ENCODE measurements around the gene GNRH2. TPM values are rescaled to one million over a fixed set of nuclear protein-coding genes. Genes with fewer than 3 reads are reported as not detected.

The GNRH2 gene
- total and polyA plus RNA-seq, 12 donors, result 0.47 TPM; not detected in 11

DNA sequence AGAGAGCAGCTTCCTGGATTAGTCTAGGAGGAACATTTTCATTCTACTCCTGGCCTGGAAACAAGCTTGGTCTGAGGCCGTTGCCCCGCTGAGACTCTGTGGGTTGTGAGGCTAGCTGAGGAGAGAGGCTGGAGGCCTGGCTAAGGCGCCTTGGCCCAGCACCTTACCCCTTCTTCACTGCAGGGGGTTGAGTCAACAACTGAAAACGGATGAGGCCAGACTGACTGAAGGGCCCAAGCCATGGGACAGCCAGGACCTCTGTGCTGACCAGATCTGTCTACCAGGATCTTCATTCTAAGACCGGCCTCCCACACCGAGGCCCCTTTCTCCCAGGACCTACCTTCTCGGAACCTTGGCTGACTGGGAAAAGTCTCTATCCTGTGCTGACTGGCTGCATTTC lies 44.6 kb downstream of the GNRH2 start:
- Histone ChIP-seq H3K4me1 (peaks cover 0 to 15% (median 3%) of the 10 kb centered on the region in 9 donors), H3K4me3 (no peak overlapping the region), H3K27ac (no peak overlapping the region), H3K9me3 (no peaks in the 10 kb centered on the region), H3K36me3 (no peaks in the 10 kb centered on the region), H3K27me3 (peaks cover 0 to 56% (median 47%) of the 10 kb centered on the region in 7 donors)
- 84 to 85% methylated on average over 7 of the region's 7 CpGs for WGBS, 2 donors
- DNase-seq (no peak), ATAC-seq (no peak)
- intact Hi-C loops (cut with DNase I), result no loop called here
- TF ChIP-seq, protein P1, sequence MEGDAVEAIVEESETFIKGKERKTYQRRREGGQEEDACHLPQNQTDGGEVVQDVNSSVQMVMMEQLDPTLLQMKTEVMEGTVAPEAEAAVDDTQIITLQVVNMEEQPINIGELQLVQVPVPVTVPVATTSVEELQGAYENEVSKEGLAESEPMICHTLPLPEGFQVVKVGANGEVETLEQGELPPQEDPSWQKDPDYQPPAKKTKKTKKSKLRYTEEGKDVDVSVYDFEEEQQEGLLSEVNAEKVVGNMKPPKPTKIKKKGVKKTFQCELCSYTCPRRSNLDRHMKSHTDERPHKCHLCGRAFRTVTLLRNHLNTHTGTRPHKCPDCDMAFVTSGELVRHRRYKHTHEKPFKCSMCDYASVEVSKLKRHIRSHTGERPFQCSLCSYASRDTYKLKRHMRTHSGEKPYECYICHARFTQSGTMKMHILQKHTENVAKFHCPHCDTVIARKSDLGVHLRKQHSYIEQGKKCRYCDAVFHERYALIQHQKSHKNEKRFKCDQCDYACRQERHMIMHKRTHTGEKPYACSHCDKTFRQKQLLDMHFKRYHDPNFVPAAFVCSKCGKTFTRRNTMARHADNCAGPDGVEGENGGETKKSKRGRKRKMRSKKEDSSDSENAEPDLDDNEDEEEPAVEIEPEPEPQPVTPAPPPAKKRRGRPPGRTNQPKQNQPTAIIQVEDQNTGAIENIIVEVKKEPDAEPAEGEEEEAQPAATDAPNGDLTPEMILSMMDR (IDR thresholded peaks at IDR 0.05), result no peak

DNA sequence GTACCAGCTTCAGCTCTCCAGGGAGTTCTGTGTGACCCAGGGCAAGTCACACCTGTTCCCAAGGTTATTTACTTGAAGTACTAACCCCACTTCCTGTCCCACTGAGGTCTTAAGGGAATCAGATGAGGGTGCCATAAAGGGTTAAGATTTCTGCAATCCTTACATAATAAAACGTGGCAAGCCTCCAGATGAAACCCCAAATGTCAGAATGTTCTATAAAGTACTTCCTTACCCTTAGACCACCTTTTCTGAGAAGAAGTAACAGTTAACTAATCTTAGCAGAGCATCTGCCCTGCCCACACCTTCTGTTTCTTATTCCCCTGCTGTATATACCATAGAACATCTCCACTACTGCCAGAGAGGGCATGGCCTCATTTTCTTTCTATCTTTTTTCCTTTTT lies 47.1 kb downstream of the GNRH2 start:
- TF ChIP-seq, protein P1 (IDR thresholded peaks at IDR 0.05), result no peak
- intact Hi-C loops (cut with DNase I), result no loop called here
- Histone ChIP-seq H3K4me3 (no peak overlapping the region), H3K27me3 (peaks cover 0 to 53% (median 38%) of the 10 kb centered on the region in 7 donors), H3K27ac (no peak overlapping the region), H3K4me1 (peaks cover 0 to 16% (median 0%) of the 10 kb centered on the region in 9 donors), H3K9me3 (no peaks in the 10 kb centered on the region), H3K36me3 (no peaks in the 10 kb centered on the region)
- ATAC-seq (no peak), DNase-seq (no peak)
- WGBS, 2 donors, result 15 to 24% methylated on average over 1 of the region's 1 CpG

DNA sequence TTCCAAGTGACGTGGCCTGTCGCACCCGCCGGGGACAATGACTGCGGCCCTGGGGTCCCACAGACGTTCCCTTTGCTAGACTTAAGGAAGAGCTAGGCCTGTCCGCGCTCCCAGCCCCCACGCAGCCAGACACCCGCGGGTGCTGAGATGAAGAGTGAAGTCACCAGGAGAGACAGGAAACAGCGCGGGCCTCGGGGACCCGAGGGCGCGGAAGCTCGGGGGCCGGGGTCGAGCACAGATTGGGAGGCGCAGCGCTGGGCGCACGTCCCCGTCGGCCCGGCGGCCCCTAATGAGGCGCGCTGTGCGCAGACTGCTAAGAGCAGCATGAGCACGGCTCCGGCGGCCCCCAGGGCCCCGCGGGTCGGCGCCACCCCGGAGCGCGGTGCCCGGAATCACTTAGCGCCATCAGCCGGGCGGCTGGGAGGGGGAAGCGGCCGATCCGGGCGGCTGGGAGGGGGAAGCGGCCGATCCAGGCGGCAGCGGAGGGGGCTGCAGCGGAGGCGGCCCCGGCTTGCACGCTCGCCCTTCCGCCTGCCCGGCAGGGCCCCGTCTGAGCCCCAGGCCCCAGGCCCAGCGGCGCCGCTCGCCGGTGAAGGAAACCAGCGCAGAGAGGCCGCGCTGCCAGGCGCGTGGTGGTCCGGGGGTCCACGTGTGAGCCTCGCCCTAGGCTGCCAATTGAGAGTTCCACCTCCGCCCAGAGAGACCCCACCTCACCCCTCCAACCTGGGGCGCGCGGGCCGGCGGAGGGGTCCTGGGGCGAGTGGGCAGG lies 49.4 kb downstream of the GNRH2 start:
- Histone ChIP-seq H3K9me3 (no peaks in the 10 kb centered on the region), H3K4me1 (peaks cover 0 to 16% (median 0%) of the 10 kb centered on the region in 9 donors), H3K4me3 (peak overlapping the region; percentile 18 to 62 (median 48)), H3K36me3 (no peaks in the 10 kb centered on the region), H3K27ac (peak overlapping the region in 1 of 10 donors; percentile 55), H3K27me3 (peaks cover 0 to 53% (median 38%) of the 10 kb centered on the region in 7 donors)
- intact Hi-C loops (cut with DNase I), result no loop called here
- no peak for DNase-seq
- ATAC-seq, result peak; percentile 24 to 84 (median 52)
- WGBS, 2 donors, result 9 to 10% methylated on average over 65 to 66 of the region's 81 CpGs
- TF ChIP-seq, protein P1 (IDR thresholded peaks at IDR 0.05), result no peak

DNA sequence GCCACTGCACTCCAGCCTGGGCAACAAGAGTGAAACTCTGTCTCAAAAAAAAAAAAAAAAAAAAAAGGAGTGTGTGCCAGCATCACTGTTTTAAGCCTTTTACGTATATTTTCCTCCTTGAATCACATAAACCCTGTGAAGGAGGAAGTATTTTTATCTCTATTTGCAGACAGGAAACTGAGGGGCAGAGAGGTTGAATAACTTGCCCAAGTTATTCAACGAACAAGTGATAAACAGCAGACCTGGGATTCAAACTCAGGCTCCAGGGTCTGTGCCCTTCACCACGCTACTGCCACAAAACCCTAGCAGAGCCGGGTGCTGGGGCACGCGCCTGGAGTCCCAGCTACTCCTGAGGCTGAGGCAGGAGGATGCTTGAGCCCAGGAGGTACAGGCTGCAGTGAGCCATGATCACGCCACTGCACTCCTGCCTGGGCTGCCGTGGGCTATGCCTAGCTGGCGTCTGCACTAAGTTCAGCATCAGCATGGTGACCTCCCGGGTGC lies 50.5 kb downstream of the GNRH2 start:
- Histone ChIP-seq H3K27me3 (peaks cover 0 to 53% (median 38%) of the 10 kb centered on the region in 7 donors), H3K9me3 (no peaks in the 10 kb centered on the region), H3K4me1 (peaks cover 0 to 16% (median 0%) of the 10 kb centered on the region in 9 donors), H3K36me3 (no peaks in the 10 kb centered on the region), H3K27ac (no peak overlapping the region), H3K4me3 (peak overlapping the region in 1 of 10 donors; percentile 52)
- intact Hi-C loops (cut with DNase I), result no loop called here
- no peak for DNase-seq
- WGBS, 2 donors, result 58 to 71% methylated on average over 10 of the region's 10 CpGs
- TF ChIP-seq, protein P1 (IDR thresholded peaks at IDR 0.05), result no peak
- no peak for ATAC-seq

Measured in heart right ventricle (tissue), 16 donors.